GM23338 (cell line): ENCODE data around the gene ACTA2. TPM values are rescaled to one million over a fixed set of nuclear protein-coding genes. Genes with fewer than 3 reads are reported as not detected.

Experiments
- ATAC-seq: fragments of 200-7000 bp; cut with Tn5 transposase; 3 replicates; pipeline ENCODE4 v1.9.1; 2020
- DNase-seq: peaks from one replicate; pipeline ENCODE4 v3.0.0-alpha.2; 2015; ENCODE audit warnings: low spot score
- H2AFZ ChIP-seq: fragments of 200-600 bp; sonication (generic); 2 replicates; pipeline ENCODE4 v1.8.0; 2016; ENCODE audit warnings: antibody characterized with exemption, mild to moderate bottlenecking, moderate library complexity
- H3F3A ChIP-seq: fragments of 200-600 bp; sonication (generic); replicated peaks from 2 replicates; pipeline ENCODE4 v1.8.0; 2017; ENCODE audit warnings: antibody characterized with exemption, mixed run types, low read depth
- H3K27ac ChIP-seq: fragments of 200-600 bp; sonication (generic); 2 replicates; pipeline ENCODE4 v1.6.1; 2016; ENCODE audit warnings: low read depth
- H3K27me3 ChIP-seq: fragments of 200-600 bp; sonication (generic); 2 replicates; pipeline ENCODE4 v1.8.0; 2016; ENCODE audit warnings: mild to moderate bottlenecking, mixed run types, moderate library complexity; ENCODE audit not compliant: insufficient read depth
- H3K36me3 ChIP-seq: fragments of 200-600 bp; sonication (generic); 2 replicates; pipeline ENCODE4 v1.8.0; 2016; ENCODE audit warnings: mild to moderate bottlenecking; ENCODE audit not compliant: insufficient read depth
- H3K4me1 ChIP-seq: fragments of 200-600 bp; sonication (generic); 2 replicates; pipeline ENCODE4 v1.8.0; 2016; ENCODE audit warnings: mild to moderate bottlenecking, moderate library complexity; ENCODE audit not compliant: insufficient read depth
- H3K4me2 ChIP-seq: fragments of 200-600 bp; sonication (generic); 2 replicates; pipeline ENCODE4 v1.7.1; 2017; ENCODE audit warnings: mixed run types
- H3K4me3 ChIP-seq: fragments of 200-600 bp; sonication (generic); 2 replicates; pipeline ENCODE4 v1.6.1; 2016; ENCODE audit warnings: mixed run types
- H3K79me2 ChIP-seq: fragments of 200-600 bp; sonication (generic); replicated peaks from 2 replicates; pipeline ENCODE4 v1.8.0; 2017; ENCODE audit warnings: mild to moderate bottlenecking; ENCODE audit not compliant: insufficient read depth
- H3K9me2 ChIP-seq: fragments of 200-600 bp; sonication (generic); 2 replicates; pipeline ENCODE4 v1.8.0; 2017; ENCODE audit not compliant: insufficient read depth
- H4K20me1 ChIP-seq: fragments of 200-600 bp; sonication (generic); replicated peaks from 2 replicates; pipeline ENCODE4 v1.8.0; 2017; ENCODE audit warnings: mild to moderate bottlenecking; ENCODE audit not compliant: insufficient read depth
- H3K27ac Mint-ChIP-seq: 2 replicates; pipeline ENCODE4 v1.8.0; 2020; ENCODE audit warnings: inconsistent platforms, mild to moderate bottlenecking, moderate library complexity, mixed read lengths
- H3K27me3 Mint-ChIP-seq: 3 replicates; pipeline ENCODE4 v1.8.0; 2022; ENCODE audit warnings: low read depth, mild to moderate bottlenecking, moderate library complexity, mixed read lengths, inconsistent platforms; ENCODE audit not compliant: insufficient read depth, poor library complexity
- H3K36me3 Mint-ChIP-seq: 3 replicates; pipeline ENCODE4 v1.8.0; 2021; ENCODE audit warnings: low read depth, mild to moderate bottlenecking, inconsistent platforms, moderate library complexity, mixed read lengths
- H3K4me1 Mint-ChIP-seq: 3 replicates; pipeline ENCODE4 v1.8.0; 2020; ENCODE audit warnings: mild to moderate bottlenecking, inconsistent platforms, mixed read lengths
- H3K4me3 Mint-ChIP-seq: 3 replicates; pipeline ENCODE4 v1.8.0; 2021; ENCODE audit warnings: moderate library complexity, mild to moderate bottlenecking, inconsistent platforms, mixed read lengths
- H3K9me3 Mint-ChIP-seq: 3 replicates; pipeline ENCODE4 v1.8.0; 2020; ENCODE audit warnings: moderate library complexity, mild to moderate bottlenecking, inconsistent platforms, mixed read lengths
- CREB1 ChIP-seq: fragments of 250-450 bp; sonication (Bioruptor Pico); IDR thresholded peaks from 2 replicates; pipeline ENCODE4 v1.5.0; 2020; ENCODE audit warnings: low read depth, mild to moderate bottlenecking, moderate library complexity
- CTCF ChIP-seq, 2 experiments: fragments of 200-600 bp in 1 of 2; sonication (generic) in 1 of 2; conservative IDR thresholded peaks; 2 replicates each; pipeline versions ENCODE4 v1.5.1 to v1.6.1; 2016 to 2017; ENCODE audit warnings: antibody characterized with exemption in 2 of 2, low read depth in 2 of 2, mild to moderate bottlenecking in 2 of 2, moderate library complexity in 1 of 2
- EZH2 ChIP-seq: fragments of 200-600 bp; sonication (generic); IDR thresholded peaks from one replicate; pipeline ENCODE4 v1.8.0; 2017; ENCODE audit warnings: antibody characterized with exemption, mild to moderate bottlenecking, low read depth; ENCODE audit not compliant: unreplicated experiment
- EZH2phosphoT487 ChIP-seq: fragments of 200-600 bp; sonication (generic); IDR thresholded peaks from one replicate; pipeline ENCODE4 v1.8.1; 2018; ENCODE audit warnings: antibody characterized with exemption; ENCODE audit not compliant: unreplicated experiment
- JUNB ChIP-seq: IDR thresholded peaks from one replicate; pipeline ENCODE4 v1.6.1; 2016; ENCODE audit warnings: antibody characterized with exemption; ENCODE audit not compliant: unreplicated experiment
- NANOG ChIP-seq: IDR thresholded peaks from 2 replicates; pipeline ENCODE4 v1.6.1; 2016; ENCODE audit warnings: antibody characterized with exemption, borderline replicate concordance
- STAT1 ChIP-seq: IDR thresholded peaks from one replicate; pipeline ENCODE4 v1.6.1; 2016; ENCODE audit warnings: antibody characterized with exemption; ENCODE audit not compliant: unreplicated experiment
- ZNF114 ChIP-seq: fragments of 250-450 bp; sonication (Bioruptor Pico); IDR thresholded peaks from 2 replicates; pipeline ENCODE4 v1.5.0; 2020; ENCODE audit warnings: mild to moderate bottlenecking, moderate library complexity
- ZNF331 ChIP-seq: fragments of 250-450 bp; sonication (Bioruptor Pico); IDR thresholded peaks from 2 replicates; pipeline ENCODE4 v1.5.0; 2020; ENCODE audit warnings: low read depth, mild to moderate bottlenecking, moderate library complexity
- polyA plus RNA-seq: library from polyadenylated mRNA; unstranded; fragments of >200 nt; fragmentation: Nextera tagmentation; extraction: Ambion mirVana; gene quantifications from 2 replicates; pipeline ENCODE4 v1.2.1, GENCODE V29; 2016
- total RNA-seq: library from RNA; depleted of rRNA; stranded (reverse); fragments of >200 nt; shearing (Covaris generic); gene quantifications from 2 replicates; pipeline ENCODE4 v1.2.3, GENCODE V29; 2014
- TF ChIP-seq, protein P1 (sequence below): IDR thresholded peaks from one replicate; pipeline ENCODE4 v1.6.1; 2018; ENCODE audit warnings: antibody characterized with exemption; ENCODE audit not compliant: unreplicated experiment

The ACTA2 gene
- total and polyA plus RNA-seq, 2 experiments from 2014 or later: 3.4 to 9.4 TPM

DNA sequence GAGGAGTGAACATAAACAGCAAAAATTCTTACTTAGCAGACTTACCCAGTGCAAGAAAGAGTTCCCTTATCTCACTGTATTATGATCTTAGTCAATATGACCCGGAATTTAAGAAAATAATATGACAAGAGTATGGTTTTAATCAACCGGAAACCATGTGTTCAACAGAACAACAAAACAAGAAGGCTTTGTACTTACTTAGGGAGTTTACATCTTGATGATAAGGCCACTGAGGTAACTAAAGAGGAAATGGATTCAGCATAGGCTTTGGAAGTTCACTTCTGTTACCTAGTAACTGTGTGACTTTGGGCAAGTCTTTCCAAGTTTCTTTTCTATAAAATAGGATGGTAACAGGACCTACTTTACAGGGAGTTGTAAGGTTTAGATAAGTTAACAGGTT lies 30.6 kb upstream of the ACTA2 start (continued):
- TF ChIP-seq, protein P1, sequence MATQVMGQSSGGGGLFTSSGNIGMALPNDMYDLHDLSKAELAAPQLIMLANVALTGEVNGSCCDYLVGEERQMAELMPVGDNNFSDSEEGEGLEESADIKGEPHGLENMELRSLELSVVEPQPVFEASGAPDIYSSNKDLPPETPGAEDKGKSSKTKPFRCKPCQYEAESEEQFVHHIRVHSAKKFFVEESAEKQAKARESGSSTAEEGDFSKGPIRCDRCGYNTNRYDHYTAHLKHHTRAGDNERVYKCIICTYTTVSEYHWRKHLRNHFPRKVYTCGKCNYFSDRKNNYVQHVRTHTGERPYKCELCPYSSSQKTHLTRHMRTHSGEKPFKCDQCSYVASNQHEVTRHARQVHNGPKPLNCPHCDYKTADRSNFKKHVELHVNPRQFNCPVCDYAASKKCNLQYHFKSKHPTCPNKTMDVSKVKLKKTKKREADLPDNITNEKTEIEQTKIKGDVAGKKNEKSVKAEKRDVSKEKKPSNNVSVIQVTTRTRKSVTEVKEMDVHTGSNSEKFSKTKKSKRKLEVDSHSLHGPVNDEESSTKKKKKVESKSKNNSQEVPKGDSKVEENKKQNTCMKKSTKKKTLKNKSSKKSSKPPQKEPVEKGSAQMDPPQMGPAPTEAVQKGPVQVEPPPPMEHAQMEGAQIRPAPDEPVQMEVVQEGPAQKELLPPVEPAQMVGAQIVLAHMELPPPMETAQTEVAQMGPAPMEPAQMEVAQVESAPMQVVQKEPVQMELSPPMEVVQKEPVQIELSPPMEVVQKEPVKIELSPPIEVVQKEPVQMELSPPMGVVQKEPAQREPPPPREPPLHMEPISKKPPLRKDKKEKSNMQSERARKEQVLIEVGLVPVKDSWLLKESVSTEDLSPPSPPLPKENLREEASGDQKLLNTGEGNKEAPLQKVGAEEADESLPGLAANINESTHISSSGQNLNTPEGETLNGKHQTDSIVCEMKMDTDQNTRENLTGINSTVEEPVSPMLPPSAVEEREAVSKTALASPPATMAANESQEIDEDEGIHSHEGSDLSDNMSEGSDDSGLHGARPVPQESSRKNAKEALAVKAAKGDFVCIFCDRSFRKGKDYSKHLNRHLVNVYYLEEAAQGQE: no peak
- TF ChIP-seq CTCF (conservative IDR thresholded peaks at IDR 0.05; ENCODE audit: low read depth in 2 of 2): no peak
- no peak for TF ChIP-seq JUNB
- TF ChIP-seq ZNF114: no peak
- no peak for TF ChIP-seq EZH2
- no peak for TF ChIP-seq NANOG
- TF ChIP-seq EZH2phosphoT487: no peak
- TF ChIP-seq ZNF331 (CRISPR knock-in tag): no peak

DNA sequence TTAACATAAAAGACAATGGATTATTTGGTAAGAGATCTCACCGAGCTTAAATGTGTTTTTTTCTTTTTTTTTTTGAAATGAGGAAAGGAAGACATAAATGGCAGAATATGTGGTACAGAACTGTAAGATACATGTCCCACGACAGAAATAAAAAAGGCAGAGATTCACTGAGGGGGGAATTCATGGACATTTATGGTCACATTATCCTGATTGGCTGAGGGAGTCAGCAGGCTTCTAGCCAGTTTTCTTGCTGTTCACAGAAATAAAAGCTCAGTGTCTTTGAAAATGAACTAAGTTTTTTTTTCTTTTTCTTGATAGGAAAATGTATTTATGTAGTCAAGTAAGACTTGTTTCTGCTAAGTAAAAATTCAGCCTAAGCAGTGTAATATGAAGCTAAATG lies 29.8 kb upstream of the ACTA2 start:
- no peak overlapping the region for H3K27ac ChIP-seq
- Mint-ChIP-seq H3K36me3 (no peaks in the 10 kb centered on the region), H3K9me3 (no peaks in the 10 kb centered on the region), H3K4me3 (no peak overlapping the region), H3K27me3 (peaks cover 2% of the 10 kb centered on the region), H3K27ac (no peak overlapping the region), H3K4me1 (peaks cover 10% of the 10 kb centered on the region; the same call in 2 of the 3 replicates)
- H3K9me2 ChIP-seq: no peaks in the 10 kb centered on the region
- DNase-seq (no peak), ATAC-seq (no peak)
- no peak overlapping the region for H3K4me2 ChIP-seq
- no peaks in the 10 kb centered on the region for H3K36me3 ChIP-seq
- no peaks in the 10 kb centered on the region for H3K79me2 ChIP-seq
- H4K20me1 ChIP-seq: no peaks in the 10 kb centered on the region
- no peaks in the 10 kb centered on the region for H3F3A ChIP-seq
- no peaks in the 10 kb centered on the region for H3K27me3 ChIP-seq
- no peak for TF ChIP-seq EZH2phosphoT487
- H3K4me3 ChIP-seq: no peak overlapping the region
- no peak overlapping the region for H2AFZ ChIP-seq
- no peaks in the 10 kb centered on the region for H3K4me1 ChIP-seq

GRCh38 chr10:88981435-88981834 lies 28.9 kb upstream of the ACTA2 start:
- H3F3A ChIP-seq: no peaks in the 10 kb centered on the region
- H3K4me2 ChIP-seq: no peak overlapping the region
- H3K27ac ChIP-seq: no peak overlapping the region
- ATAC-seq (no peak), DNase-seq (no peak)
- H3K79me2 ChIP-seq: no peaks in the 10 kb centered on the region
- H3K4me3 ChIP-seq: no peak overlapping the region
- Mint-ChIP-seq H3K27me3 (peaks cover 2% of the 10 kb centered on the region), H3K27ac (no peak overlapping the region), H3K36me3 (no peaks in the 10 kb centered on the region), H3K4me1 (peaks cover 10% of the 10 kb centered on the region; the same call in 2 of the 3 replicates), H3K9me3 (no peaks in the 10 kb centered on the region), H3K4me3 (no peak overlapping the region)
- H3K4me1 ChIP-seq: no peaks in the 10 kb centered on the region
- H3K36me3 ChIP-seq: no peaks in the 10 kb centered on the region
- H3K9me2 ChIP-seq: no peaks in the 10 kb centered on the region
- no peak overlapping the region for H2AFZ ChIP-seq
- H4K20me1 ChIP-seq: no peaks in the 10 kb centered on the region
- TF ChIP-seq, protein P1: no peak
- TF ChIP-seq JUNB: no peak
- no peak for TF ChIP-seq CREB1 (CRISPR knock-in tag)
- no peak for TF ChIP-seq STAT1
- TF ChIP-seq EZH2: no peak
- no peaks in the 10 kb centered on the region for H3K27me3 ChIP-seq
